ENCODE measurements around the gene FGF22. TPM values are rescaled to one million over a fixed set of nuclear protein-coding genes. Genes with fewer than 3 reads are reported as not detected.

Gene FGF22
- total RNA-seq, 3 donors from 2014 or later: 0.33 to 0.48 TPM; not detected in 1

- no peak for DNase-seq (ENCODE audit: low spot score in 2 of 2)
- Histone ChIP-seq H3K36me3 (no peaks in the 10 kb centered on the region), H3K27me3 (no peaks in the 10 kb centered on the region)
Observed at GRCh38 chr19:648305-648704, 8.6 kb downstream of the FGF22 start.

GRCh38 chr19:648904-649801 is 9.5 kb downstream of the FGF22 start:
- intact Hi-C loops (cut with DNase I; ENCODE audit: low total_unique reads): no loop called here

More at GRCh38 chr19:648305-648704, 8.6 kb downstream of the FGF22 start:
- TF ChIP-seq POLR2AphosphoS5 (IDR thresholded peaks at IDR 0.05): no peak
- TF ChIP-seq POLR2A (IDR thresholded peaks at IDR 0.05): no peak
- no peak for TF ChIP-seq CTCF (IDR thresholded peaks at IDR 0.05)
- Histone ChIP-seq H3K4me3 (no peak overlapping the region), H3K4me1 (no peaks in the 10 kb centered on the region), H3K9me3 (no peaks in the 10 kb centered on the region), H3K27ac (no peak overlapping the region)
- intact Hi-C loops (cut with DNase I; ENCODE audit: low total_unique reads): no loop called here

GRCh38 chr19:650121-650520 is 10.4 kb downstream of the FGF22 start:
- intact Hi-C loops (cut with DNase I; ENCODE audit: low total_unique reads): no loop called here
- Histone ChIP-seq H3K9me3 (no peaks in the 10 kb centered on the region), H3K27me3 (no peaks in the 10 kb centered on the region), H3K36me3 (no peaks in the 10 kb centered on the region), H3K27ac (no peak overlapping the region), H3K4me3 (no peak overlapping the region), H3K4me1 (no peaks in the 10 kb centered on the region)
- no peak for DNase-seq (ENCODE audit: low spot score in 2 of 2)
- TF ChIP-seq POLR2A (IDR thresholded peaks at IDR 0.05) (no peak), CTCF (IDR thresholded peaks at IDR 0.05) (no peak), POLR2AphosphoS5 (IDR thresholded peaks at IDR 0.05) (no peak)

More at GRCh38 chr19:648904-649801, 9.5 kb downstream of the FGF22 start:
- Histone ChIP-seq H3K9me3 (no peaks in the 10 kb centered on the region), H3K36me3 (no peaks in the 10 kb centered on the region), H3K27me3 (no peaks in the 10 kb centered on the region), H3K4me3 (no peak overlapping the region), H3K27ac (no peak overlapping the region), H3K4me1 (no peaks in the 10 kb centered on the region)
- no peak for TF ChIP-seq POLR2AphosphoS5 (IDR thresholded peaks at IDR 0.05)
- no peak for TF ChIP-seq POLR2A (IDR thresholded peaks at IDR 0.05)
- TF ChIP-seq CTCF (IDR thresholded peaks at IDR 0.05): no peak
- DNase-seq (ENCODE audit: low spot score in 2 of 2): no peak

GRCh38 chr19:651114-651818 is 11.6 kb downstream of the FGF22 start:
- H3K4me3 ChIP-seq: no peak overlapping the region
- H3K4me1 ChIP-seq: no peaks in the 10 kb centered on the region
- DNase-seq (ENCODE audit: low spot score in 2 of 2): no peak
- no peaks in the 10 kb centered on the region for H3K9me3 ChIP-seq
- H3K36me3 ChIP-seq: no peaks in the 10 kb centered on the region
- no peak for TF ChIP-seq POLR2A (IDR thresholded peaks at IDR 0.05)
- no peak for TF ChIP-seq POLR2AphosphoS5 (IDR thresholded peaks at IDR 0.05)
- no peak for TF ChIP-seq CTCF (IDR thresholded peaks at IDR 0.05)
- no peaks in the 10 kb centered on the region for H3K27me3 ChIP-seq
- intact Hi-C loops (cut with DNase I; ENCODE audit: low total_unique reads): no loop called here
- H3K27ac ChIP-seq: no peak overlapping the region

- Histone ChIP-seq H3K27me3 (no peaks in the 10 kb centered on the region), H3K4me1 (no peaks in the 10 kb centered on the region), H3K27ac (no peak overlapping the region), H3K36me3 (no peaks in the 10 kb centered on the region), H3K4me3 (no peak overlapping the region), H3K9me3 (no peaks in the 10 kb centered on the region)
- intact Hi-C loops (cut with DNase I; ENCODE audit: low total_unique reads): no loop called here
- DNase-seq (ENCODE audit: low spot score in 2 of 2): no peak
- no peak for TF ChIP-seq POLR2AphosphoS5 (IDR thresholded peaks at IDR 0.05)
- no peak for TF ChIP-seq CTCF (IDR thresholded peaks at IDR 0.05)
- TF ChIP-seq POLR2A (IDR thresholded peaks at IDR 0.05): no peak
Observed at GRCh38 chr19:651991-652390, 12.3 kb downstream of the FGF22 start.

All from breast epithelium (tissue), 4 donors.